ENCODE results near the gene PDF. TPM values are rescaled to one million over a fixed set of nuclear protein-coding genes. Genes with fewer than 3 reads are reported as not detected.

Gene PDF
- total RNA-seq, 1 donor from 2014 or later, result 12.0 TPM

- Mint-ChIP-seq H3K4me3 (ENCODE audit: unreplicated experiment) (no peak overlapping the region), H3K36me3 (ENCODE audit: unreplicated experiment) (peaks cover 4% of the 10 kb centered on the region)
- TF ChIP-seq CTCF (IDR thresholded peaks at IDR 0.05; ENCODE audit: partially characterized antibody, unreplicated experiment), result no peak
Measured at GRCh38 chr16:69334696-69335095, 4.3 kb upstream of the PDF start.

GRCh38 chr16:69329369-69330285, 761 bp downstream of the PDF start:
- Mint-ChIP-seq H3K9me3 (ENCODE audit: unreplicated experiment) (peaks cover 7% of the 10 kb centered on the region), H3K36me3 (ENCODE audit: unreplicated experiment) (peaks cover 4% of the 10 kb centered on the region), H3K27ac (ENCODE audit: unreplicated experiment) (peak overlapping the region; percentile 59), H3K4me1 (ENCODE audit: low read depth, unreplicated experiment) (peaks cover 9% of the 10 kb centered on the region), H3K4me3 (ENCODE audit: unreplicated experiment) (peak overlapping the region; percentile 88), H3K27me3 (ENCODE audit: unreplicated experiment) (peaks cover 4% of the 10 kb centered on the region)
- TF ChIP-seq CTCF (IDR thresholded peaks at IDR 0.05; ENCODE audit: partially characterized antibody, unreplicated experiment), result no peak
- peak; percentile 42 for DNase-seq

More at GRCh38 chr16:69334696-69335095, 4.3 kb upstream of the PDF start:
- DNase-seq, result no peak
- H3K27ac Mint-ChIP-seq (ENCODE audit: unreplicated experiment), result no peak overlapping the region
- peaks cover 1% of the 10 kb centered on the region for H3K27me3 Mint-ChIP-seq (ENCODE audit: unreplicated experiment)
- no peaks in the 10 kb centered on the region for H3K4me1 Mint-ChIP-seq (ENCODE audit: low read depth, unreplicated experiment)
- peaks cover 5% of the 10 kb centered on the region for H3K9me3 Mint-ChIP-seq (ENCODE audit: unreplicated experiment)

- Mint-ChIP-seq H3K27ac (ENCODE audit: unreplicated experiment) (peak overlapping the region; percentile 76), H3K9me3 (ENCODE audit: unreplicated experiment) (peaks cover 7% of the 10 kb centered on the region), H3K4me3 (ENCODE audit: unreplicated experiment) (peak overlapping the region; percentile 88), H3K27me3 (ENCODE audit: unreplicated experiment) (peaks cover 4% of the 10 kb centered on the region), H3K4me1 (ENCODE audit: low read depth, unreplicated experiment) (peaks cover 9% of the 10 kb centered on the region), H3K36me3 (ENCODE audit: unreplicated experiment) (peaks cover 4% of the 10 kb centered on the region)
- DNase-seq, result no peak
- no peak for TF ChIP-seq CTCF (IDR thresholded peaks at IDR 0.05; ENCODE audit: partially characterized antibody, unreplicated experiment)
Measured at GRCh38 chr16:69328854-69329316, 1.5 kb downstream of the PDF start.

- Mint-ChIP-seq H3K4me3 (ENCODE audit: unreplicated experiment) (no peak overlapping the region), H3K4me1 (ENCODE audit: low read depth, unreplicated experiment) (peaks cover 9% of the 10 kb centered on the region), H3K27me3 (ENCODE audit: unreplicated experiment) (peaks cover 4% of the 10 kb centered on the region), H3K27ac (ENCODE audit: unreplicated experiment) (no peak overlapping the region), H3K36me3 (ENCODE audit: unreplicated experiment) (peaks cover 1% of the 10 kb centered on the region), H3K9me3 (ENCODE audit: unreplicated experiment) (peaks cover 7% of the 10 kb centered on the region)
- TF ChIP-seq CTCF (IDR thresholded peaks at IDR 0.05; ENCODE audit: partially characterized antibody, unreplicated experiment), result no peak
- DNase-seq, result no peak
Measured at GRCh38 chr16:69327585-69328310, 2.6 kb downstream of the PDF start.

All from glutamatergic neuron (in vitro differentiated cells).